Left renal pelvis (tissue), 4 donors: Measurements from ENCODE around the gene ARHGAP26. TPM values are rescaled to one million over a fixed set of nuclear protein-coding genes. Genes with fewer than 3 reads are reported as not detected.

Experiments
- DNase-seq, 4 donors: peaks; one replicate each; pipeline ENCODE4 v3.0.0-alpha.2; 2013; ENCODE audit warnings: low read depth in 4 of 4, low spot score in 3 of 4
- polyA plus RNA-seq, 4 donors: library from polyadenylated mRNA; unstranded; fragments of 120-200 nt; gene quantifications; one replicate each; pipeline ENCODE4 v1.2.1, GENCODE V29; 2013; ENCODE audit not compliant: insufficient read length in 4 of 4

ARHGAP26 gene
- polyA plus RNA-seq, 4 donors: 9.9 to 12.9 (median 11.1) TPM

GRCh38 chr5:143265995-143266394, 495.8 kb downstream of the ARHGAP26 start:
- no peak for DNase-seq

DNA sequence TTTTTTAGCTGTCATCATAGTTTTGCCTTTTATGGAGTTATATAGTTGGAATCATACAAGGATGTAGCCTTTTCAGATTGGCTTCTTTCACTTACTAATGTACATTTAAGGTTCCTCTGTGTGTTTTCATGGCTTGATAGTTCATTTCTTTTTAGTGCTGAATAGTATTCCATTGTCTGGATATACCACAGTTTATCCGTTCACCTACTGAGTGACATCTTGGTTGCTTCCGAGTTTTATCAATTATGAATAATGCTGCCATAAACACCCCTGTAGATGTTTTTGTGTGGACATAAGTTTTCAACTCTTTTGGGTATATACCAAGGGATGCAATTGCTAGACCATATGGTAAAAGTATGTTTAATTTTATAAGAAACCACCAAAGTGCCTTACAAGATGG, 497.0 kb downstream of the ARHGAP26 start:
- no peak for DNase-seq

DNA sequence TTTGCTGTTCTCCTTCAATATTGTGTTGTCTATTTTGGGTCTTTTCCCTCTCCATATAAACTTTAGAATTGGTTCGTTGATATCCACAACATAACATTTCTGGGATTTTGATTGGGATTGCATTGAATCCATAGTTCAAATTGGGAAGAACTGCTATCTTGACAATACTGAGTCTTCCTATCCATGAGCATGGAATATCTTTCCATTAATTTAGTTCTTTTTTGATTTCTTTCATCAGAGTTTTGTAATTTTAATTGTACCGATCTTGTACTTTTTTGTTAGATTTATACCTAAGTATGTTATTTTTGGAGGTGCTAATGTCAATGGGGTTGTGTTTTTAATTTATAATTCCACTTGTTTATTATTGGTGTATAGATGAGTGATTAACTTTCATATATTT, 498.2 kb downstream of the ARHGAP26 start:
- no peak for DNase-seq

DNA sequence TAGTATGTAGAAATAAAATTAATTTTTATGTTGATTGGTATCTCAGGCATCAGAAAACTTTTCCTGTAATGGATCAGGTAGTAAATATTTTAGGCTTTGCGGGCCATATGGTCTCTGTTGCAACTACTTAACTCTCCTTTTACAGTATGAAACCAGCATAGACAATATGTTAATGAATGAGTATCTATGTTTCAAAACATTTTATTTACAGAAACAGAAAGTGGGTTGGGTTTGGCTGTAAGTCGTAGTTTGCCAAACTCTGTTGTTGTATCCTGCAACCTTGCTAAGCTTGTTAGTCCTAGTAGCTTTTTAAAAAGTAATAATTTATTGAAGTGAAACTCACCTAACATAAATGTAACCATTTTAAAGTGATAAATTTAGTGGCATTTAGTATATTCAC, 501.3 kb downstream of the ARHGAP26 start:
- no peak for DNase-seq

- DNase-seq: no peak
These were observed 504.8 kb downstream of the ARHGAP26 start for GRCh38 chr5:143274952-143275351.

DNA sequence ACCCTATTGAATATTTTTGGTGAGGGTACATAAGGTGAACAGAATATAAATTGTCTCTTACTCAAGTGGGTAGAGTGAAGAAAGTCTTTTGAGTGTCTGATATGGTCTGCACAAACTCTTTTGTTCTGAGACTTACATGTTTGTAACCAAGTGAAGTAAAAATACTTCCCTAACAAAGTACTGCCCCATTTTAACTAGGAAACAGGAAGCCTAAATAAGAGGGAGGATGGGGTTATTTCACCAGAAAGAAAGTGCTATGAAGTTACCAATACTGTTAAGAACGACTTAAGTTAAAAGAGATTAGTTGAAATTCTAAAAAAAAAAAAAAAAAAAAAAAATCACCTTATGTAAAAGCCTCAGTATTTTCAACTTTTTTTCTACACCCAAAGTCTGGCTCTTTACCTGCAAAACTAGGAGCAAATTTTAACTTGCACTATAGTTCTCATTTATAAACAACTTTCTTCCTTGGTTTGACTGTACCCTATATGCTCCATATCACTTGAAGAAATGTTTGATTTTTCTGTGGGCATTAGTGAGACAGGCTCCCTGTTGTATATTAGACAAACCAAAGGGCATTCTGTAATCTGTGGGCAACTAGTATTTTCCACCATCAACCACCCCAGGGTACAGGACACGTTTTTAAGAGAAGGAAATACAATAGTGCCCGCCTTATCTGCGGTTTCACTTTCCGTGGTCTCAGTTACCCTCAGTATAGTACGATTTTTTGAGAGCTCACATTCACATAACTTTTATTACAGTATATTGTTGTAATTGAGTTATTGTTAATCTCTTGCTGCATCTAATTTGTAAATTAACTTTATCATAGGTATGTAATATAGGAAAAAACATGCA, 505.6 kb downstream of the ARHGAP26 start:
- no peak for DNase-seq

DNA sequence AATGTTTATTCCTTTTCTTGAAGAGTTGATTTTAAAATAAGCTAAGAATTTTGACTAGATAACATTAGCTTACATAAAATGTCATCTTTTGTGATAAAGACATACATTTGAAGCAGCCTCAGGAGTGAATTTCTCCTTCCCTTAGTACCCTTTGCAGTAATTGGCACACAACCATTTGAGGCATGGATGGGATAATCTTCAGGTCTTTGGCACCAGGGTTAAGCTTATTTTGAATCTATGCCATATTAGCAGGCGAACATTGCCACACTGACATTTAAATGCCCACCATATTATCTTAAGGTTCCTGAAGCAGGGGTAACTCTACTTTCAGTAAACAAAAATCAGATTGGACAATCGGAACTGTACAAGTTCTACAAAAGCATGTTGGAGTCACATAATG, 507.4 kb downstream of the ARHGAP26 start:
- no peak for DNase-seq

Other genes with a start within 250 kb of the ARHGAP26 start
- gene FGF1, start 84.3 kb upstream of the ARHGAP26 start, polyA plus RNA-seq: 10 to 100 TPM in 3 of 4 donors, 1 to 10 TPM in 1; 2.2 to 26.2 (median 18.8) TPM